ENCODE results near the gene GAS5. TPM values are rescaled to one million over a fixed set of nuclear protein-coding genes. Genes with fewer than 3 reads are reported as not detected.

The GAS5 gene
- total and polyA plus RNA-seq, 2 of the 8 experiments (the other 6 are each of a cell fraction or from before 2014, with no cell fraction given): 799 to 1,238 TPM

DNA sequence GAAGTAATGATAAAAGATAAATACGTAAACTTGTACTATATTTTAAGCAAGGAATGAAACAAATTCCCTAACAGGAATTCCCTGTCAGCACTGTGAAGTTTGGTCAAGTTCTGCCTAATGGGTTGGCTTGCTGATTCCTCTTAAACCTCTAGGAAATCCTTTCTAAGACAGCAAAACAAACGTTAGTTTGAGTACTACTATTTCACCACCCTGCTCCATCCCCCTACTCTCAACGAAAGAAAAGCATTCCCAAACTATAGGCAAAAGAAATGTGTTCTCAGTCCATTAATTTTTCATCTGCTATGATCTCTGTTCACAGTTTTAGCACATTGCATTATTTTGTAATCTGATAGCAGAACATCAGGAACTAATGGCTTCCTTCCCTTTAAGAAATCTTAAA lies 33.2 kb upstream of the GAS5 start (continued):
- TF ChIP-seq CHD7 (IDR thresholded peaks at IDR 0.05; ENCODE audit: insufficient replicate concordance, low read length) (no peak), GABPA (IDR thresholded peaks at IDR 0.05; ENCODE audit: borderline replicate concordance, insufficient read depth, low read length) (no peak), CTCF (IDR thresholded peaks at IDR 0.05; ENCODE audit: control extremely low read depth in 1 of 3, insufficient read depth in 1 of 3, low read depth in 1 of 3, low read length in 3 of 3) (no peak), NRF1 (IDR thresholded peaks at IDR 0.05; ENCODE audit: low read depth, low read length) (no peak), RNF2 (IDR thresholded peaks at IDR 0.05; ENCODE audit: borderline replicate concordance, low read depth, low read length, missing control alignments, poor library complexity, severe bottlenecking) (no peak), ATF2 (IDR thresholded peaks at IDR 0.05; ENCODE audit: low read length) (no peak)
